GM23338 (cell line): ENCODE results near the gene PPP6R1.

Experiments used
- CREB1 ChIP-seq: fragments of 250-450 bp; sonication (Bioruptor Pico); IDR thresholded peaks from 2 replicates; pipeline ENCODE4 v1.5.0; 2020; ENCODE audit warnings: low read depth, mild to moderate bottlenecking, moderate library complexity
- NANOG ChIP-seq: IDR thresholded peaks from 2 replicates; pipeline ENCODE4 v1.6.1; 2016; ENCODE audit warnings: antibody characterized with exemption, borderline replicate concordance

- peak; percentile 86 for TF ChIP-seq CREB1 (CRISPR knock-in tag)
- TF ChIP-seq NANOG, result no peak
Measured at GRCh38 chr19:55279770-55280643, 21.2 kb upstream of the PPP6R1 start, which contains the start of gene HSPBP1.
